Esophagus muscularis mucosa (tissue), 4 donors: ENCODE results near the gene KRT4. TPM values are rescaled to one million over a fixed set of nuclear protein-coding genes. Genes with fewer than 3 reads are reported as not detected.
"Not testable (repeated sequence)": the region's sequence is repeated elsewhere in the genome, so short reads cannot be mapped to it uniquely, and the experiment has no call there.

ENCODE experiments used
- DNase-seq: peaks from one replicate; pipeline ENCODE4 v3.0.0-alpha.2; 2017; ENCODE audit errors: extremely low spot score
- H3K27ac ChIP-seq, 4 donors: fragments of 200-600 bp; sonication (generic); replicated peaks in 1 of 4; 1 replicate in 3 of 4; 2 replicates in 1 of 4; pipeline ENCODE4 v1.5.1; 2016 to 2019; ENCODE audit warnings: mild to moderate bottlenecking in 1 of 4
- H3K27me3 ChIP-seq, 4 donors: fragments of 200-600 bp; sonication (generic); one replicate each; pipeline versions ENCODE4 v1.5.1 to v1.6.0; 2016 to 2019
- H3K36me3 ChIP-seq, 4 donors: fragments of 200-600 bp; sonication (generic); one replicate each; pipeline ENCODE4 v1.5.1; 2016 to 2019
- H3K4me1 ChIP-seq, 4 donors: fragments of 200-600 bp; sonication (generic); one replicate each; pipeline ENCODE4 v1.5.1; 2016 to 2019
- H3K4me3 ChIP-seq, 4 donors: fragments of 200-600 bp; sonication (generic); 1 replicate in 2 of 4; 2 replicates in 2 of 4; pipeline ENCODE4 v1.5.1; 2016 to 2019; ENCODE audit warnings: mild to moderate bottlenecking in 4 of 4, moderate library complexity in 1 of 4
- H3K9me3 ChIP-seq, 4 donors: fragments of 200-600 bp; sonication (generic); 1 replicate in 3 of 4; 2 replicates in 1 of 4; pipeline ENCODE4 v1.5.1; 2016 to 2019
- CTCF ChIP-seq, 3 experiments: fragments of 200-600 bp in 2 of 3; fragments of 450-650 bp in 1 of 3; sonication (generic) in 2 of 3; IDR thresholded peaks; one replicate each; pipeline ENCODE4 v1.5.1; 2017 to 2019; ENCODE audit warnings: antibody characterized with exemption in 3 of 3, mild to moderate bottlenecking in 2 of 3, moderate library complexity in 1 of 3
- EP300 ChIP-seq: sonication (generic); formaldehyde crosslinking; IDR thresholded peaks from one replicate; pipeline ENCODE4 v1.6.1; 2017; ENCODE audit warnings: antibody characterized with exemption
- POLR2A ChIP-seq: fragments of 450-650 bp; IDR thresholded peaks from one replicate; pipeline ENCODE4 v1.6.1; 2017; ENCODE audit warnings: antibody characterized with exemption, moderate library complexity, mild to moderate bottlenecking, low read depth
- POLR2AphosphoS5 ChIP-seq, 2 donors: sonication (generic); formaldehyde crosslinking; IDR thresholded peaks; one replicate each; pipeline ENCODE4 v1.6.1; 2017; ENCODE audit warnings: antibody characterized with exemption in 2 of 2
- WGBS: methylation state at CpG from one replicate; pipeline ENCODE4 v1.1.5; 2018; 5-methylcytosine and 5-hydroxymethylcytosine counted together
- intact Hi-C: fragments of 100-400 bp; cut with DNase I; formaldehyde crosslinking; loops from one replicate; pipeline ENCODE4 v1.15.1; 2023
- total RNA-seq, 4 donors: library from RNA; depleted of rRNA; stranded (reverse); fragments of >200 nt; gene quantifications; one replicate each; pipeline versions ENCODE4 v1.1.0 to v1.2.1, GENCODE V29; 2016

The KRT4 gene
- total RNA-seq, 4 donors from 2014 or later, result 0.13 to 5.4 (median 0.20) TPM

- no peaks in the 10 kb centered on the region for H3K4me1 ChIP-seq
- DNase-seq, result no peak
- no peaks in the 10 kb centered on the region for H3K36me3 ChIP-seq
- H3K9me3 ChIP-seq, result peaks cover 0 to 8% (median 3%) of the 10 kb centered on the region in 4 donors
- TF ChIP-seq POLR2AphosphoS5 (IDR thresholded peaks at IDR 0.05) (no peak), EP300 (no peak)
- no peaks in the 10 kb centered on the region for H3K27me3 ChIP-seq
- no peak overlapping the region for H3K4me3 ChIP-seq
- intact Hi-C loops, result no loop called here
- no peak overlapping the region for H3K27ac ChIP-seq
- 95% methylated on average over 5 of the region's 5 CpGs for WGBS
Observed at GRCh38 chr12:52766351-52767019, 47.4 kb downstream of the KRT4 start.

DNA sequence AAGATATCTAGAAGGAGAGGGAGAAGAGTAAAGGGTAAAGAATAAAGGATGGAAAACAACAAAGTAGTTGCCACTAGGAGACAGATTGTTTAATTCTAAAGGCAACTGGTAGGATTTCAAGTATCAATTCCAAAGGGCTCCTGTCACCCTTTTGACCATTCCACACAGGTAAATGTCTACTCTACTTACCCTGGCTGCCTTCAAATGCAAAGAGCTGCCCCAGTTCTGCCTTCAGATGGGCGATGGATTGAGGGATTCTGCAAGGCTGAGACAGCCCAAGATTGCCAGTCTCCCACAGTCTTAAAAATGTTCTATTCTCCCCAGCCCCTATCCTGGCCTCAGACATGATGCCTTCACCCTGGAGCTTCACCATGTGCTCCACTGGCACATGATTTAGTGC, 48.2 kb downstream of the KRT4 start:
- H3K27me3 ChIP-seq, result no peaks in the 10 kb centered on the region
- 67% methylated on average over 1 of the region's 1 CpG for WGBS
- H3K4me3 ChIP-seq, result no peak overlapping the region
- peaks cover 0 to 15% (median 10%) of the 10 kb centered on the region in 4 donors for H3K9me3 ChIP-seq
- H3K4me1 ChIP-seq, result no peaks in the 10 kb centered on the region
- no peak for DNase-seq
- TF ChIP-seq POLR2A (no peak), CTCF (IDR thresholded peaks at IDR 0.05) (no peak), EP300 (no peak), POLR2AphosphoS5 (IDR thresholded peaks at IDR 0.05) (no peak)
- intact Hi-C loops, result no loop called here
- H3K27ac ChIP-seq, result no peak overlapping the region
- no peaks in the 10 kb centered on the region for H3K36me3 ChIP-seq

DNA sequence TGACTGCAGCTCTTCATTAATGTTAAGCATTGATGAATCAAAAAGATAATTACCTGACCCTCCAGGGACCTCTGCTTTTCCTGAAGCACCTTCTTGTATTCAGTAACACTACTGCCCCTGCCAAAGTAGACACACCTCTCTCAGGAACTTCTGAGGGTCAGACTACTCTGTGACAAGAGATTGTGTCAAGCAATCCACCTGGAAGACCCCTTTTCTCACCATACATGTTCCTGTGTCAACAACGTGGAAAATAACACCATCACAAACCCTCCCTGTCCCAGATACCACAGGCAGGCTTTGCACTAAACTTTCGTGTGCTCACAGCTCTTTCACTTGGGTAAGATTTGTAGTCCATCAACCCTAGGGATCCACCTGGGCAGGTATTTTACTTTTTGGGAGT, 49.9 kb downstream of the KRT4 start:
- no peak for DNase-seq
- intact Hi-C loops, result no loop called here
- H3K4me3 ChIP-seq, result no peak overlapping the region
- H3K9me3 ChIP-seq, result peaks cover 0 to 22% (median 18%) of the 10 kb centered on the region in 4 donors
- H3K27ac ChIP-seq, result no peak overlapping the region
- H3K27me3 ChIP-seq, result no peaks in the 10 kb centered on the region
- no peaks in the 10 kb centered on the region for H3K36me3 ChIP-seq
- no peaks in the 10 kb centered on the region for H3K4me1 ChIP-seq
- TF ChIP-seq EP300, result no peak
- no peak for TF ChIP-seq CTCF (IDR thresholded peaks at IDR 0.05)
- no peak for TF ChIP-seq POLR2AphosphoS5 (IDR thresholded peaks at IDR 0.05)
- no peak for TF ChIP-seq POLR2A
- WGBS, result 76% methylated on average over 2 of the region's 2 CpGs

- H3K4me1 ChIP-seq, result no peaks in the 10 kb centered on the region
- intact Hi-C loops, result no loop called here
- H3K9me3 ChIP-seq, result peaks cover 0 to 22% (median 18%) of the 10 kb centered on the region in 4 donors
- peaks cover 0 to 2% (median 0%) of the 10 kb centered on the region in 4 donors for H3K27me3 ChIP-seq
- no peak for DNase-seq
- TF ChIP-seq CTCF (IDR thresholded peaks at IDR 0.05) (no peak), POLR2A (no peak), POLR2AphosphoS5 (IDR thresholded peaks at IDR 0.05) (no peak), EP300 (no peak)
- no peak overlapping the region for H3K27ac ChIP-seq
- H3K36me3 ChIP-seq, result no peaks in the 10 kb centered on the region
- no peak overlapping the region for H3K4me3 ChIP-seq
- WGBS, result 72% methylated on average over 9 of the region's 9 CpGs
Observed at GRCh38 chr12:52763036-52763659, 50.8 kb downstream of the KRT4 start.

- Histone ChIP-seq H3K9me3 (peaks cover 0 to 22% (median 18%) of the 10 kb centered on the region in 4 donors), H3K4me3 (no peak overlapping the region), H3K27ac (no peak overlapping the region), H3K36me3 (no peaks in the 10 kb centered on the region), H3K4me1 (no peaks in the 10 kb centered on the region), H3K27me3 (peaks cover 0 to 11% (median 0%) of the 10 kb centered on the region in 4 donors)
- WGBS, result 87% methylated on average over 2 of the region's 2 CpGs
- intact Hi-C loops, result no loop called here
- TF ChIP-seq CTCF (IDR thresholded peaks at IDR 0.05) (no peak), POLR2AphosphoS5 (IDR thresholded peaks at IDR 0.05) (no peak), POLR2A (no peak), EP300 (no peak)
- DNase-seq, result no peak
Observed at GRCh38 chr12:52761802-52762201, 52.1 kb downstream of the KRT4 start.

DNA sequence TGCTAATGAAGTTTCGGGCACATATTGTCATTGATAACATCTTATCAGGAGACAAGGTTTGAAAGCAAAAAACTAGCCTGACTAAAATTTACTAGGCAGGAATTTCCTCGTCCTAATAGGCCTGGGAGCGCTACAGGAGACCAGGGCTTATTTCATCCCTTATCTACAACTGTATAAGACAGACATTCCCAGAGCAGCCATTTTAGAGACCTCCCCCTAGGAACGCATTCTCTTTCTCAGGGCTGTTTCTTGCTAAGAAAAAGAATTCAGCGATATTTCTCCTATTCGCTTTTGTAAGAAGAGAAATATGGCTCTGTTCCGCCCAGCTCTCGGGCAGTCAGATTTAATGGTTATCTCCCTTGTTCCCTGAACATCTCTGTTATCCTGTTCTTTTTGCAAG, 52.7 kb downstream of the KRT4 start:
- H3K27me3 ChIP-seq, result peaks cover 0 to 17% (median 0%) of the 10 kb centered on the region in 4 donors
- H3K9me3 ChIP-seq, result peaks cover 0 to 22% (median 18%) of the 10 kb centered on the region in 4 donors
- intact Hi-C loops, H3K4me3 ChIP-seq, H3K27ac ChIP-seq, H3K36me3 ChIP-seq, H3K4me1 ChIP-seq, DNase-seq: not testable (repeated sequence)
- 85% methylated on average over 8 of the region's 8 CpGs for WGBS
